Left colon (tissue), 2 donors: ENCODE measurements around the gene MAL. TPM values are rescaled to one million over a fixed set of nuclear protein-coding genes. Genes with fewer than 3 reads are reported as not detected.

Experiments used
- ATAC-seq: fragments of 200-7000 bp; cut with Tn5 transposase; one replicate; pipeline ENCODE4 v1.9.1; 2020; ENCODE audit warnings: mild to moderate bottlenecking, moderate library complexity
- DNase-seq, 2 donors: peaks; one replicate each; pipeline ENCODE4 v3.0.0-alpha.2; 2020
- intact Hi-C, 2 donors: fragments of 100-400 bp; cut with DNase I in 1 of 2; cut with micrococcal nuclease in 1 of 2; formaldehyde crosslinking; loops; one replicate each; pipeline versions ENCODE4 v1.11.2 to v1.14.0; 2022; cut with DNase I, micrococcal nuclease
- total RNA-seq, 2 donors: library from RNA; stranded (reverse); fragmentation: NEBNext Ultra II Directional; extraction: Animal tissue kit (Norgen Biotek cat#: 25700); gene quantifications; one replicate each; pipeline ENCODE4 v1.2.1, GENCODE V29; 2021
- donor health status: DM: no; HTN: no; CAD: no.
- donor health status: DM: yes; HTN: yes; CAD: no.

Gene MAL
- total RNA-seq, 2 donors from 2014 or later = 1.6 to 4.2 TPM

DNA sequence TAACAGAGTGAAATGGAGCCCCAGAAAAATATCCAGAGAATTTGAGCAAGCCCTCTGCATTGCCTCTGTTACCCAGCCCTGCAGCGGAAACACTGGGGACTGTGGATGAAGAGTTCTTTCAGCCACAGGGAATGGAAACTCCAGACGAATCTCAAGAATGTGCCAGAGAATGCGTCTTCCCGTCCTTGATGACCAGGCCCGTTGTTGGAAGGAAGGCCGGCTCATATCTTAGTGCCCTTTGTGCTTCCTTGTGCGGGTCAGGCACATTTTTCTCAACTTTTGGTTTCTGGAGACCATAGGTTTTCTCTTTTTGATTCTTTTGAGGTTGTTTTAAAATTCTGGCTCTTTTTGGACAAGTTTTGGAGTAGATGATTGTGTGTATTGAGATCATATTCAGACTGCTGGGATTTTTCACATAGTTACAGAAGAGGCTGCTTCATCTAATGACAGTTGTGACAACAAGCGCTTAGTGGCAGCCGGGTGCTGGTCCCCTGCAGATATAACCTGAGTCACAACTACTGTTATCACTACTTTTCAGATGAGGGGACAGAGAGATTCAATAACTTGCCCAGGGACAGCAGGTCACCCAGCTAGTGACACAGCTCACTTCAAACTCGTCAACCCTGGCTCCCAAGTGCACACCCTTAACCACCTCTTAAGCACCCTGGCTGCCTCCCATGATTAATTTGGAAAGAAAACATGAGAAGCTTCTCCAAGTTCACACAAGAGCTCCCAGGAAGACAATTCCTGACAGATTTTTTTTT is 15.7 kb downstream of the MAL start:
- DNase-seq = no peak
- intact Hi-C loops = no loop called here
- no peak for ATAC-seq

DNA sequence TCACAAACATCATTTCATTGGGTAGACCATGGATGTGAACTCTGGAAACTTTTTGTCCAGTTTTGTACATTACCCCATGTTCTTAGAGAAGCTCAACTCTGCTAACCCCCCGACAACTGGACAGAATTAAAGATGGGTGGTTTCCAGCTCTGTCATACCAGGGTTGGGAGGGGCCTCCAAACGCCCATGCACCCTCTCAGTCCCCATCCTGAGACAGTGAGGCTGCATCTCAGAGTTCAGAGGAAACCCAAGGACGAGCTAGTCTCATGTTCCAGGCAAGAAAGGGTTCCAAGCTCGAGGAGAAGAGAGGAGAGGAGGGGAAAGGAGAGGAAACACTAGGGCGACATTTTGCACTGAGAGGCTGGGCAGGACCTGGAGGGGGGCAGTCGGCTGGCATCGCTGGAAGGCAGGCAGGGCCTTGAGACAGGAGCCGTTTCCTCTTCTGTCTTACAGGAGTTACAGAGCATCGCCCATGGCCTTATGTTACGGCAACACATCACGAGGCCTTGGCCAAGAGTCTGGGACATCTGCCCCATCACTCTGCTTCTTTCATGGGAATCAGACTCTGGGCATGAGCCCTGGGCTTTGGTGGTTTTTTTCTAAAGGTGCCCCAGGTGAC is 16.4 kb downstream of the MAL start:
- ATAC-seq (no peak), DNase-seq (no peak)
- intact Hi-C loops = no loop called here

DNA sequence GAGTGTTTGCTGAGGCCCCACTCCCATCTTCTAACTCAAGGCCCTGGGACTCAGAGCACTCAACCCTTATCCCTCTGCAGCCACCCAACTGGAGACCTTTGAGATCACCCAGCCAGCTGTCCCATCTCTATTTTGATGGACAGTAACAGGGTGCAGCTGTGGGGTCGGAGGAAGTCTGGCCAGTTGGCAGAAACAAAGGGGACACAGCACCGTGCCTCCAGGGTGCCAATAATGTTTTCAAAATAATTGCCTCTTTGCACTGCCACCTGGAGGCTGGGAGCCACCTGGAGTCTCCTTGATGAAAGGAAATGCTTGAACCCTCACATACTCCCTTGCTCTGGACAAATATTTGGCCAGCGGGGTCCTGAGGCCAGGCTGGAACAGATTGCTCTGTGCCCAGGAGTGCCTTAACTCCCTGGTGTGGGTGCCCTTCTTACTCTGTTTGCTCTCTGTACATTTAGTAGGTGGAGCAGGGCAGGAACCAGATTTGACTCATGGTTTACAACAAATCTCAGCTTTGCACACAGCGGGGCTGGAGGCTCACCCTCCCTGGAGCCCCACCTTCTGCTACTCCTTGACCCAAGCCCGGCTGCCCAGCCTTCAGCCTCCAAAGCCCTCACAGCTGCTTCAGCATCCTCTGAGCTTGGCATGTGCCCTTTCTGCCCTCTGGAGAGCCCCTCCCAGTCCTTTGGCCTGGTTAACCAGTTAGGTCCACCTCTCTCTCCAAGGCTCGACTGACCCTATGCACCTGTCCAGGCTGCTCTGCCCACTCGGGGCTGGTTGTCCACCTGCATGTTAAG is 17.2 kb downstream of the MAL start:
- intact Hi-C loops = no loop called here
- DNase-seq (no peak), ATAC-seq (no peak)

DNA sequence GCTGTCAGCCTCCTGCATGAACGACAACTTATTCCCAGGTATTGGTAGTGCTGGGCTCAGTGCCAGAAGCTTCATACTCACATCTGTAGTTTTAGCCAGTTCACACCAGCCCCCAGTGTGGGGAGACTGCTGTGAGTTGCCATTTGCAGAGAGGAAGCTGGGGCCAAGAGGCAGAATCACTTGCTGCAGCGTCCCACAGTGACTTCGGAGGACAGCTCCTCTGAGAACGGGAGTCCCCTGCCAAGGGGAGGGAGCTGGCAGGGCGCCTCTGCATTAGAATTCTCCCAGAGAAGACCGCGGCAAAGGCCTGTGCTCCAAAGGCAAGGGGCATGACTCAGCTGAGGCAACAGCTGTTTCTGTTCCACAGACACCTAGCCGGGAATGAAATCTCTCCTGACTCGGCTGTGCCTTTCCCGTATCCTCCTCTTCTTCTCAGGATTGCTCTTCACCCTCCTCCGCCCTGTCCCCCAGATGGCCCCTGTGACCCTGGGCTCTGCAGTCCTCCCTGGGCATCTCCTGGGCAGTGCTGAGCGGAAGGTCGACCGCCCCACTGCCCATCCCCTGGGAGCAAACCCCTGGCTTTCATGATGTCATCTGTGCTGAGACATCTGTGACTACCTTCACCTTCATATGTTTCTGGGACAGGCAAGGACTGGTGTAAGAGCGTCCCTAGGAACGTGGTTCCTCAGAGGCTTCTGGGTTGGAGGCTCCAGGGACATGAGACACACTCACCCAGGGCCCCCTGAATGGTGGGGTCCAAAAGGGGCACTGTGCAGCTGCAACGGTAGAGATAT is 18.0 kb downstream of the MAL start:
- peak; percentile 45 to 70 for DNase-seq

DNA sequence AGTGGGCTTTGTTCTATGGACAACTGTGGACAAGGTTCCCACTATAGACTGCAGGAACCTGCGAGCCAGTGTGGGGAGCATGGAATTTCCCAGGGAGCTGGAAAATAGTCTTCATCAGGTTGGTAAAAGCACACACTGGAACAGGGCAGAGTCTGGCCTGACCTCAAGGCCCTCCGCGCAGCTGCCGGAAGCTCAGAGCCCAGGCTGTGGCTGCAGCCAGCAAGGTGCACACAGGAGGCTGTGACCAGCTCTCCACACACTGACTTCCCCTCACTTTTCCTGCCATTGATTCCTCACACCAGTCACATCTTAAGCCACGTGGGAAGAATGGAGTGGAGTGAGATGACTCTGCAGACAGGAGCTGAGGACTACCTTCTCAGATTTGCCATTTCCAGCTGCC is 19.1 kb downstream of the MAL start:
- no peak for ATAC-seq
- no peak for DNase-seq
- intact Hi-C loops = no loop called here

More for the DNA sequence above, 18.0 kb downstream of the MAL start:
- no peak for ATAC-seq
- intact Hi-C loops = no loop called here

DNA sequence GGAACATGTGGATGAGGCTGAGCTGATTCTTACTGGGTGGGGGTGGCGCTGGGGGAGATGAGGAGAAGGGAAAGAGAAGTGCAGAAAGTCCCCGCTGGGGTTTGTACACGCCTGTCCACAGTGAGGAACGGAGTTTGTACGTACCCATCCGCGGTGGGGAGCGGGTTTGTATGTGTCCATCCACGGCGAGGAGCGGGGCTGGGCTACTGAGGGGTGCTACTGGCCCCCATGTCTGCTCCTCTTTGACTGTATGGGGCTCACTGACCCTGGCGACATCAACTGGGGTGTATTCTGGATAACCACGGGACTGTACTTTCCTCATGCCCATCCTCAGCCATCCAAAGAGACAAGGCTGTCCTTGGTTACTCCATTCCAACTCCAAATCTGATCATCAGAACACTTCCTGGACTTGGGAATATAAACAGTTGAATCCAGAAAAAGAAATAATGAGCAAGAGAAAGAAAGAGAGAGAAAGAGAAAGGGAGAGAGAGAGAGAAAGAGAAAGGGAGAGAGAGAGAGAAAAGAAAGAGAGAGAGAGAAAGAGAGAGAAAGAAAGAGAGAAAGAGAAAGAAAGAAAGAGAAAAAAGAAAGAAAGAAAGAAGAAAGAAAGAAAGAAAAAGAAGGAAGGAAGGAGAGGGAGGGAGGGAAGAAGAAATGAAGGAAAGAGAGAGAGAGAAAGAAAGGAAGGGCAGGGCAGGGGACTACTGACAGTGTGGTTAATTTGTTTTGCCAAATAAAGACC is 21.0 kb downstream of the MAL start:
- ATAC-seq (no peak), DNase-seq (no peak)

DNA sequence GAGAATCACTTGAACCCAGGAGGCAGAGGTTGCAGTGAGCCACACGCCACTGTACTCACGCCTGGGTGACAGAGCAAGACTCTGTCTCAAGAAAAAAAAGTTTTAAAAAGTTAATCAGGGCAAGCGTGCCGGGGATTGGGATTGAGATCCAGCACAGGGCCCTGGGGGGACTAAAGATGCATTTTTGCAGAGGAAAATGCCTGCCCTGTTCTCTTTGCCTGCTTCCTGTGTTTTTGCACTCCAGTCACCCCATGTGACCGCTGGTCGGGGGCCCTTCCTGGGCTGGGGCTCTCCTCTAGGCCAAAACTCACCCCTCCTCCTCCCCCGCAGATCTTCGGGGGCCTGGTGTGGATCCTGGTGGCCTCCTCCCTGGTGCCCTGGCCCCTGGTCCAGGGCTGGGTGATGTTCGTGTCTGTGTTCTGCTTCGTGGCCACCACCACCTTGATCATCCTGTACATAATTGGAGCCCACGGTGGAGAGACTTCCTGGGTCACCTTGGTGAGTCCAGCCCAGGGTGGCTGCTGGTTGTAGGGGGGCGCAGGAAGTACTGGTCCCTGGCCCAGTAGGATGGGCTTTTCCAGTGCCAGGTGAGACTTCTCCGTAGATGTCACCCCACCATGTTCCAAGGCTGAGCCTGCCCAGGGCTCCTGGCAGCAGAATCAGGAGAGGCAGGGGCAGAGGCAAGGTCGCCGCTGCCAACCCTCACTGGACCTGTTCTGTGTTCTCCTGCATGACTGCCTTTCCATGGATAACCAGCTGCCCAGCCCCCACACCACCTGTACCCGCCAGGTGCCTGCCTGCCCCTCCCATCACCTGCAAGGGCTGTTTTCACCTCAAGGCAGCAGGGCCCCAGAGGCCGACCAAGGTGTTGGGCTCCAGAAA is 22.4 kb downstream of the MAL start:
- DNase-seq (no peak), ATAC-seq (no peak)
- intact Hi-C loops = no loop called here

More for the DNA sequence above, 21.0 kb downstream of the MAL start:
- intact Hi-C loops = no loop called here

DNA sequence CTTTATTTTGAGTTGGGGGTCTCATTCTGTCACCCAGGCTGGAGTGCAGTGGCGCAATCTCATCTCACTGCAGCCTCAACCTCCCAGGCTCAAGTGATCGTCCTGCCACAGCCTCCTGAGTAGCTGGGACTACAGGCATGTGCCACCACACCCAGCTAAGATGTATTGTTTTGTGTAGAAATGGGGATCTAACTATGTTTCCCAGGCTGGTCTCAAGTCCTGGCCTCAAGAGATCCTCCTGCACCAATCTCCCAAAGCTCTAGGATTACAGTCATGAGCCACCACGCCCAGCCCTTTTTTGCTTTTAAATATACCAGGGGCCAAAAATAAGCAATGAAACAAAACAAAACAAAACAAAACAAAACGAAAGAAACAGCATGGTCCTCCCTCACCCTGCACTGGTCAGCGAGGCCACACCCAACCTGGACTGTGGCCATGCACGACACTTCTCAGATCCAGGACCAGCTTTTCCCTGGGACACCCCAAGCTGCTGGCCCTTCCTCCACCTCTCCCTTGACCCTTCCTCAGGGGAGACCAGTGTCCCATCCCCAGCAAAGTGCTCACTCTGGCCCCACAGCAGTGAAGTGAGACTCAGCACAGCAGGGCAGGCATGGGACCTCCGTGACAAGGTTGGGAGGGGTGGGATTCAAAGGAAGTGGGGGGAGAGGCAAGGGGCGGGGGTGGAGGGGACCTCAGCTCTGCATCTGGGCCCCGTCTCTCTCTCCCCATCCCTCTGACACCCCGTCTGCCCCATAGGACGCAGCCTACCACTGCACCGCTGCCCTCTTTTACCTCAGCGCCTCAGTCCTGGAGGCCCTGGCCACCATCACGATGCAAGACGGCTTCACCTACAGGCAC is 23.5 kb downstream of the MAL start:
- DNase-seq (no peak), ATAC-seq (no peak)
- intact Hi-C loops = no loop called here

DNA sequence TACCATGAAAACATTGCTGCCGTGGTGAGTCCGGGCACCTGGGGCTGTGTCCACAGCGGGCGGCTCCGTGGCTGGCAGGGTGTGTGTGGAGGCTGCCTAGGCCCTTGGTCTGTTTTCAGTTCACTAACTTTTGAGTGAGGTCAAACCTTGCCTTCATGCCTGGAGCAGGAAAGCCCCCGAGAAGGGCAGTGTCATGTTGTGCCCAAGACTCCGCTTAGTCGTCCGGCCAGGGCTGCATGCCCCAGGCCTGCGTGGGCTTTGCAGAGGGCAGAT is 24.1 kb downstream of the MAL start:
- ATAC-seq (no peak), DNase-seq (no peak)
- intact Hi-C loops = no loop called here

DNA sequence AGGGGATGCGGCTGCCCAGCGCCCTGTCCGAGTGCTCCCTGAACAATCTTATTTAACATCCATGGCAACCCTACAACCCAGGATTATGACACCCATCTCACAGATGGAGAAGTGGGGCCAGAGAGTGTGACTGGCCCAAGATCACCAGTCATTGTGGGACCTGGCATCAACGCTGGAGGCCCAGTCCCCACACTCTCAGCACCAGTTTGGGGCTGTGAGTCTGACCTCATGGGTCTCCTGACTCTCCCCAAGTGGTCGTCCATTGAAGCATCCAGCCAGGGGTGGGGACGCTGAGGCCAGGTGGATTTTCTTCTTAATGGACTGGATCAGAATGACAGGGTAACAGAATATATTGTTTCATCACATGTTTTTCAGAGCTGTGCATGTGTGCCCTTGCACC is 24.5 kb downstream of the MAL start:
- intact Hi-C loops = no loop called here
- DNase-seq (no peak), ATAC-seq (no peak)

DNA sequence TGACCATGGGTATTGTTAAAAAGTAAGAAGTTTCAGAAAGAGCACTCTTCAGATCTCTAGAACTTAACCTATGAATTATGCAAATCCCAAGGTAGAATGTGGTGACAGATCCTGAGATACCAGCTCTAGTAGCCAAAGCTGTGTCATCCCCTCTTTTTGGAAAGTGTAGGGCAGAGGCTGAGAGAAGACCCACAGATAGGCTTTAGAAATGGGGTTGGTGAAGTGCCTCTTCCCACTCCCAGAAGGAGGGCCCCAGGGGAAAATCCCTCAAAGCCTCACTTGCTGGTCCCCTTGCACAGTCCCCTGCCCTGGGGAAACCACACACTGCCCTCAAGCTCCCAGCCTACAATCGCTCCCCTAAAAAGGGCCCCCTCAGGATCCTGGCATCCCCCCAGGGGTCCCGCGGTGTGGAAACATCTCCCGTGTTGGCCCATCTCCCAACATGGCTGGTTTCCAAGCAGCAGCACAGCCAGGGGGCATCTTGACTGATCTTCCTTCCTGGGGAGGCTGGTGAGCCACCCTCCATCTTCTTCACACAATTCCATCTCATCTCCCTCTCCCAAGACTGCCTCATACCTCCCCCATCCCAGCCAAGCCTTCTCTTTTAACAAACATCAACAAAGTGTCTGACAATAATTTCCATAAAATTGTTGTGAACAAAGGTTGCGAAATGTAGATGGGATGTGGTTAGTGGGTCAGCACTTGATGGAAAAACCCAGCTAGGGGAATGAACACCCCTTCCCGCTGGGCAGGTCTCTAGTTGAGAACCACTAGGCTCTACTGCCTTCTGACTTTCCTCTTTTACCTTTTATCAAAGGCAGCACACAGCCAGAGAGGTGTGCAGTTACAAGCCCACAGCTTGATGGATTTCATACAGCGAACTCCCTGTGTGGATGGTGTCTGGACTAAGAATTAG is 25.1 kb downstream of the MAL start:
- intact Hi-C loops = no loop called here
- no peak for DNase-seq
- no peak for ATAC-seq

DNA sequence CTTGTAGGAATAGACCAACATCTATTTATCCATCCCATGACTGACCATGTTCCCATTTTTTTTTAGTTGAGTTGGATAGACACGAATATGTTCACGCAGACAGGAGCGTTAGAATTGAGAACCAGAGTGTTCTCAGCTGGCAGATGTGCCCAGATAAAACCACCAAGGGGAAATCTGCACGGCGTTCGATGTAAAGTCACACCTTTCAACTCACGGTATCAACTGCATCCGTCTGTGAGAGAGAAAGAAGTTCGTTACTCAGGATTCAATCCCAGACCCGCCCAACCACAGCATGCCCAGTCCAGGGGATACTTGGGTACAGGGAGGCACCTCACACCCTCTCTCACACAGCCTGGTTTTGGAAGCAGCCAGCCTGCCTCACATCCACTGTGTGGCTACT is 26.1 kb downstream of the MAL start:
- no peak for ATAC-seq

DNA sequence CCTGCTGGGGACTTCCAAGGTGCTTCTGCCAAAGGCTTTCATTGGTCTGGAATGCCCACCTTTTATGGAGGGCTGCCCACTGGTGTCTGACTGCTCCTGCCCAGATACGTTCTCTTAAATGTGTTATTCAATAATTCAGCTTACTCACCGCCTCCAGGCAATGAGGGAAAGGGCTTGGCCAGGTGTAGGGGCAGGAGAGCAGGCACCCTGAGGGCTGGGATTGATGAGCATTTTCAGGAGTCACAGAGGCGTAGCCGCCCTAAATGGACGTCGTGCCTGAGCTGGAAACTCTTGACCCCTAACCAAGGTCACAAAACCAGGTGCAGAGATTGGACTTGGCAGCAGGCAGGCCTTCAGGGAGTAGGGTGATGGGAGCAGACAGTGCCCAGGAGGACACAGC is 26.8 kb downstream of the MAL start:
- no peak for DNase-seq
- ATAC-seq = no peak

More for the DNA sequence above, 26.1 kb downstream of the MAL start:
- intact Hi-C loops = no loop called here
- no peak for DNase-seq

DNA sequence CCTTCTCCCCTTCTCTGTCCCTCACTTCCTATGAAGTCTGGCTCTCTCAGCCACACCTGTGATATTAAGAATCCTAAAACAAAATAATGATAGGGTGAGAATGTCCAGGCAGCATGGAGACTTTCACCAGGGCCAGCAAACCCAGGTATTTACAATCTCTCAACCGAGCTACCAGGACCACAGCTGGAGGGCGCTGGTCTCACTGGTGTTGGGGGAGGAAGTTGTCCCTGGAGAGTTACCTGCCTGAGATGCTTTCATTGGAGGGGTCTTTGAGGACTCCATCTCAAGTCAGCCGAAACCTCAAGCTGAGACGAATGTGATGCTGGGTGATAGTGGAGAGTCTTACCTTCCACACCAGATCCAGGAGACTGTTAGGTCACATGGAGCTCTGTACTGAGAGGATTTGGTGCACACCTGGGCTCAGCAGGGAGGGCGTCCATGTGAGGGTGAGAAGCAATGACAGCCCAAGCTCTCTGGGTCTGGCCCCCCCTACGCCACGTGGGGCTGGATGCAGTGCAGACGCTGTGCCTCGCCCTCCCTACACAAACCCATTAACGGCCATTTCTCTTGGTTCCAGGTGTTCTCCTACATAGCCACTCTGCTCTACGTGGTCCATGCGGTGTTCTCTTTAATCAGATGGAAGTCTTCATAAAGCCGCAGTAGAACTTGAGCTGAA is 27.4 kb downstream of the MAL start:
- DNase-seq (no peak), ATAC-seq (no peak)
- intact Hi-C loops = no loop called here

More for the DNA sequence above, 26.8 kb downstream of the MAL start:
- intact Hi-C loops = no loop called here

DNA sequence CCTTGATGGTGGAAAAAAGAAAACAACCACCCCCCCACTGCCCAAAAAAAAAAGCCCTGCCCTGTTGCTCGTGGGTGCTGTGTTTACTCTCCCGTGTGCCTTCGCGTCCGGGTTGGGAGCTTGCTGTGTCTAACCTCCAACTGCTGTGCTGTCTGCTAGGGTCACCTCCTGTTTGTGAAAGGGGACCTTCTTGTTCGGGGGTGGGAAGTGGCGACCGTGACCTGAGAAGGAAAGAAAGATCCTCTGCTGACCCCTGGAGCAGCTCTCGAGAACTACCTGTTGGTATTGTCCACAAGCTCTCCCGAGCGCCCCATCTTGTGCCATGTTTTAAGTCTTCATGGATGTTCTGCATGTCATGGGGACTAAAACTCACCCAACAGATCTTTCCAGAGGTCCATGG is 28.0 kb downstream of the MAL start:
- no peak for DNase-seq
- intact Hi-C loops = no loop called here
- ATAC-seq = no peak
